H1 (cell line): ENCODE data around the gene IL17D. TPM values are rescaled to one million over a fixed set of nuclear protein-coding genes. Genes with fewer than 3 reads are reported as not detected.

Experiments
- CTCF ChIA-PET: fragments of 300-600 bp; sonication (Branson Sonifier 250); formaldehyde crosslinking; loops from one replicate; lab custom pipeline; 2021; ENCODE audit not compliant: partially characterized antibody; lab: Charles Lee
- POLR2A ChIA-PET: fragments of 300-600 bp; sonication (Branson Sonifier 250); formaldehyde crosslinking; loops from one replicate; lab custom pipeline; 2021; ENCODE audit warnings: inconsistent platforms; ENCODE audit not compliant: partially characterized antibody; lab: Charles Lee
- DNase-seq, 2 experiments: peaks; one replicate each; pipeline versions ENCODE4 v3.0.0 to v3.0.0-alpha.2; 2010 to 2022; ENCODE audit warnings: low spot score in 2 of 2, low read depth in 1 of 2, mixed read lengths in 1 of 2
- FAIRE-seq: peaks from 2 replicates; lab custom pipeline; 2011; peaks lifted over from hg19 to GRCh38; lab: Jason Lieb, UNC
- H2AFZ ChIP-seq: 2 replicates; pipeline ENCODE4 v1.8.1; 2012; ENCODE audit warnings: low read length, inconsistent platforms
- H2AK5ac ChIP-seq: 2 replicates; pipeline ENCODE4 v1.6.1; 2013; ENCODE audit warnings: low read depth, low read length
- H2BK120ac ChIP-seq: replicated peaks from 2 replicates; pipeline ENCODE3; 2013; ENCODE audit warnings: low read depth, low read length, inconsistent platforms
- H2BK12ac ChIP-seq: 2 replicates; pipeline ENCODE4 v1.6.1; 2013; ENCODE audit warnings: low read depth, low read length
- H2BK15ac ChIP-seq: 2 replicates; pipeline ENCODE4 v1.6.1; 2013; ENCODE audit warnings: low read length
- H2BK20ac ChIP-seq: 2 replicates; pipeline ENCODE4 v1.6.1; 2013; ENCODE audit warnings: low read length
- H2BK5ac ChIP-seq: 2 replicates; pipeline ENCODE4 v1.6.1; 2013; ENCODE audit warnings: low read depth, low read length
- H3K14ac ChIP-seq: 2 replicates; pipeline ENCODE4 v1.6.1; 2013; ENCODE audit warnings: inconsistent platforms; ENCODE audit not compliant: insufficient read length
- H3K18ac ChIP-seq: 2 replicates; pipeline ENCODE4 v1.6.1; 2013; ENCODE audit warnings: low read length; ENCODE audit errors: extremely low read depth
- H3K23ac ChIP-seq: 2 replicates; pipeline ENCODE4 v1.6.1; 2013; ENCODE audit warnings: inconsistent platforms; ENCODE audit not compliant: insufficient read length
- H3K23me2 ChIP-seq: 2 replicates; pipeline ENCODE4 v1.6.1; 2013; ENCODE audit warnings: low read depth, low read length
- H3K27ac ChIP-seq: 2 replicates; pipeline ENCODE4 v1.6.1; 2011; ENCODE audit warnings: low read depth, low read length, inconsistent platforms
- H3K27me3 ChIP-seq, 4 experiments: replicated peaks in 1 of 4; 1 replicate in 1 of 4; 2 replicates in 3 of 4; pipeline versions ENCODE4 v1.6.1 to v1.8.1; 2011 to 2013; ENCODE audit warnings: low read length in 3 of 4, mild to moderate bottlenecking in 3 of 4, inconsistent platforms in 2 of 4, mixed read lengths in 2 of 4, moderate library complexity in 1 of 4; ENCODE audit not compliant: control insufficient read depth in 3 of 4, insufficient read depth in 3 of 4; ENCODE audit errors: extremely low read depth in 1 of 4
- H3K36me3 ChIP-seq, 4 experiments: 2 replicates each; pipeline versions ENCODE4 v1.6.1 to v1.8.1; 2011 to 2013; ENCODE audit warnings: mild to moderate bottlenecking in 4 of 4, low read length in 3 of 4, moderate library complexity in 2 of 4, control low read depth in 1 of 4, inconsistent platforms in 1 of 4; ENCODE audit not compliant: insufficient read depth in 4 of 4, control insufficient read depth in 2 of 4
- H3K4ac ChIP-seq: replicated peaks from 2 replicates; pipeline ENCODE3; 2013; ENCODE audit warnings: low read length, low read depth, mixed read lengths, inconsistent platforms; ENCODE audit not compliant: insufficient read length
- H3K4me1 ChIP-seq, 4 experiments: replicated peaks in 1 of 4; 1 replicate in 1 of 4; 2 replicates in 3 of 4; pipeline versions ENCODE4 v1.6.1 to v1.8.1; 2011 to 2013; ENCODE audit warnings: low read length in 3 of 4, inconsistent platforms in 2 of 4, mixed read lengths in 1 of 4; ENCODE audit not compliant: insufficient read depth in 4 of 4, control insufficient read depth in 3 of 4
- H3K4me2 ChIP-seq, 2 experiments: 2 replicates each; pipeline versions ENCODE4 v1.6.1 to v1.8.1; 2011 to 2013; ENCODE audit warnings: low read depth in 2 of 2, low read length in 2 of 2, control low read depth in 1 of 2, inconsistent platforms in 1 of 2, mild to moderate bottlenecking in 1 of 2; ENCODE audit not compliant: insufficient read depth in 1 of 2
- H3K4me3 ChIP-seq, 4 experiments: fragments of 200-600, 300-600 bp in 1 of 4; sonication (generic), shearing (Covaris generic), sonication (Bioruptor Twin) in 1 of 4; 2 replicates each; pipeline versions ENCODE4 v1.5.1 to v1.8.1; 2011 to 2016; ENCODE audit warnings: low read length in 4 of 4, low read depth in 3 of 4, control low read depth in 2 of 4, inconsistent platforms in 2 of 4, mild to moderate bottlenecking in 2 of 4, mixed read lengths in 1 of 4, moderate library complexity in 1 of 4; ENCODE audit not compliant: insufficient read depth in 2 of 4; ENCODE audit errors: extremely low read depth in 1 of 4
- H3K56ac ChIP-seq: replicated peaks from 2 replicates; pipeline ENCODE3; 2013; ENCODE audit warnings: low read depth, mild to moderate bottlenecking, mixed read lengths, low read length, inconsistent platforms; ENCODE audit not compliant: insufficient read length
- H3K79me1 ChIP-seq: 2 replicates; pipeline ENCODE4 v1.6.1; 2013; ENCODE audit warnings: low read depth, low read length, control low read depth
- H3K79me2 ChIP-seq, 2 experiments: 2 replicates each; pipeline versions ENCODE4 v1.6.1 to v1.8.1; 2012 to 2013; ENCODE audit warnings: low read length in 2 of 2, mild to moderate bottlenecking in 2 of 2, inconsistent platforms in 1 of 2; ENCODE audit not compliant: insufficient read depth in 2 of 2, control insufficient read depth in 1 of 2
- H3K9ac ChIP-seq, 4 experiments: replicated peaks in 1 of 4; 1 replicate in 1 of 4; 2 replicates in 3 of 4; pipeline versions ENCODE4 v1.6.1 to v1.8.1; 2011 to 2013; ENCODE audit warnings: low read depth in 3 of 4, low read length in 3 of 4, control low read depth in 2 of 4, mild to moderate bottlenecking in 2 of 4, moderate library complexity in 2 of 4, inconsistent platforms in 1 of 4; ENCODE audit errors: extremely low read depth in 1 of 4
- H3K9me3 ChIP-seq, 2 experiments: 2 replicates each; pipeline versions ENCODE4 v1.6.1 to v1.8.1; 2012 to 2013; ENCODE audit warnings: mild to moderate bottlenecking in 2 of 2, moderate library complexity in 2 of 2, control low read depth in 1 of 2, inconsistent platforms in 1 of 2, low read depth in 1 of 2, low read length in 1 of 2, mixed read lengths in 1 of 2; ENCODE audit not compliant: insufficient read depth in 2 of 2
- H4K20me1 ChIP-seq, 2 experiments: replicated peaks in 1 of 2; 2 replicates each; pipeline versions ENCODE3 to v1.8.1; 2011 to 2013; ENCODE audit warnings: inconsistent platforms in 2 of 2, low read length in 2 of 2, mild to moderate bottlenecking in 1 of 2; ENCODE audit not compliant: insufficient read depth in 2 of 2, control insufficient read depth in 1 of 2
- H4K5ac ChIP-seq: 2 replicates; pipeline ENCODE4 v1.6.1; 2013; ENCODE audit warnings: low read length, low read depth, mixed read lengths, inconsistent platforms; ENCODE audit not compliant: insufficient read length
- H4K8ac ChIP-seq: 2 replicates; pipeline ENCODE4 v1.8.0; 2013; ENCODE audit warnings: mild to moderate bottlenecking, moderate library complexity, low read length, inconsistent platforms; ENCODE audit not compliant: insufficient read depth; ENCODE audit errors: extremely low read depth
- H4K91ac ChIP-seq: replicated peaks from 2 replicates; pipeline ENCODE3; 2013; ENCODE audit warnings: low read length, mixed read lengths, inconsistent platforms; ENCODE audit not compliant: insufficient read length
- BRCA1 ChIP-seq: IDR thresholded peaks from 2 replicates; pipeline ENCODE4 v1.6.1; 2012; ENCODE audit warnings: low read depth, low read length, improper control_type of control experiment
- CBX8 ChIP-seq: fragments of 300-800, 300-1000 bp; sonication (generic); IDR thresholded peaks from 2 replicates; pipeline ENCODE4 v1.7.1; 2016; ENCODE audit warnings: low read depth, low read length, borderline replicate concordance
- CTBP2 ChIP-seq: IDR thresholded peaks from 2 replicates; pipeline ENCODE4 v1.7.0; 2011; ENCODE audit warnings: borderline replicate concordance, mild to moderate bottlenecking, moderate library complexity, mixed read lengths, low read length; ENCODE audit not compliant: insufficient read depth, insufficient read length
- JUN ChIP-seq: IDR thresholded peaks from 2 replicates; pipeline ENCODE4 v1.6.1; 2011; ENCODE audit warnings: low read depth, mild to moderate bottlenecking, improper control_type of control experiment, low read length
- NANOG ChIP-seq: IDR thresholded peaks from 2 replicates; pipeline ENCODE4 v1.6.1; 2011; ENCODE audit warnings: low read length, low read depth, mild to moderate bottlenecking, inconsistent platforms; ENCODE audit not compliant: insufficient read depth, poor library complexity, severe bottlenecking
- POU5F1 ChIP-seq: IDR thresholded peaks from 2 replicates; pipeline ENCODE4 v1.6.1; 2011; ENCODE audit warnings: low read depth, mild to moderate bottlenecking, low read length, moderate library complexity
- RXRA ChIP-seq: IDR thresholded peaks from 2 replicates; pipeline ENCODE4 v1.6.1; 2011; ENCODE audit warnings: low read depth, mild to moderate bottlenecking, low read length, moderate library complexity; ENCODE audit not compliant: insufficient read depth
- SUZ12 ChIP-seq: fragments of 200-600 bp; sonication (generic); IDR thresholded peaks from 2 replicates; pipeline ENCODE4 v1.6.1; 2012; ENCODE audit warnings: mild to moderate bottlenecking, inconsistent platforms, low read length, moderate library complexity, mixed read lengths
- TBP ChIP-seq: IDR thresholded peaks from 2 replicates; pipeline ENCODE4 v1.6.1; 2011; ENCODE audit warnings: low read depth, low read length, improper control_type of control experiment
- polyA plus RNA-seq, 7 experiments: library from polyadenylated mRNA; depleted of rRNA in 3 of 7; stranded (reverse) in 5 of 7; unstranded in 2 of 7; fragments of >200 nt in 5 of 7; fragments of 200-250 nt in 2 of 7; gene quantifications; 1 replicate in 5 of 7; 2 replicates in 1 of 7; 4 replicates in 1 of 7; pipeline versions ENCODE4 v1.2.1 to v1.2.3, GENCODE V29; 2011 to 2013; ENCODE audit warnings: missing spikeins in 2 of 7, mixed read lengths in 2 of 7
- total RNA-seq: library from RNA; stranded (reverse); fragmentation: NEBNext Ultra II Directional; extraction: Animal tissue kit (Norgen Biotek cat#: 25700); gene quantifications from 2 replicates; pipeline ENCODE4 v1.2.1, GENCODE V29; 2021

Gene IL17D
- total and polyA plus RNA-seq, 2 of the 8 experiments (the other 6 are each of a cell fraction or from before 2014, with no cell fraction given), result 0.56 to 0.59 TPM

GRCh38 chr13:20664351-20664750 is 39.1 kb upstream of the IL17D start:
- H3K4me3 ChIP-seq, result no peak overlapping the region
- H3K23me2 ChIP-seq, result no peaks in the 10 kb centered on the region
- no peaks in the 10 kb centered on the region for H3K4me1 ChIP-seq
- no peaks in the 10 kb centered on the region for H3K27me3 ChIP-seq
- no peak for TF ChIP-seq BRCA1
- TF ChIP-seq JUN, result no peak
- no peak for TF ChIP-seq SUZ12
- no peak for TF ChIP-seq CTBP2
- TF ChIP-seq RXRA, result no peak
- no peak for TF ChIP-seq CBX8
- TF ChIP-seq POU5F1, result no peak
- TF ChIP-seq NANOG, result no peak
- TF ChIP-seq TBP, result no peak
- TF ChIP-seq, all 59 proteins: peak for 0
- no peak overlapping the region for H3K4me2 ChIP-seq
- no peaks in the 10 kb centered on the region for H3K36me3 ChIP-seq
- H3K9ac ChIP-seq, result no peak overlapping the region
- no peaks in the 10 kb centered on the region for H3K79me2 ChIP-seq
- H2AFZ ChIP-seq, result no peak overlapping the region
- no peak overlapping the region for H3K18ac ChIP-seq
- H3K9me3 ChIP-seq, result no peaks in the 10 kb centered on the region
- no peak overlapping the region for H2BK12ac ChIP-seq
- H2AK5ac ChIP-seq, result no peak overlapping the region
- no peak overlapping the region for H2BK120ac ChIP-seq
- no peak overlapping the region for H3K14ac ChIP-seq
- no peak overlapping the region for H3K4ac ChIP-seq
- POLR2A ChIA-PET, result no interaction called here
- no peak overlapping the region for H4K8ac ChIP-seq
- H3K56ac ChIP-seq, result no peak overlapping the region
- no peak overlapping the region for H3K27ac ChIP-seq
- CTCF ChIA-PET, result no interaction called here
- H3K79me1 ChIP-seq, result no peaks in the 10 kb centered on the region
- no peak overlapping the region for H4K91ac ChIP-seq
- H4K20me1 ChIP-seq, result no peaks in the 10 kb centered on the region
- H2BK5ac ChIP-seq, result no peak overlapping the region
- H2BK15ac ChIP-seq, result no peak overlapping the region
- FAIRE-seq (no peak), DNase-seq (no peak)
- no peak overlapping the region for H4K5ac ChIP-seq
- no peak overlapping the region for H3K23ac ChIP-seq
- no peak overlapping the region for H2BK20ac ChIP-seq
